Activated CD4-positive, alpha-beta T cell treated with anti-CD3 and anti-CD28 coated beads, Interleukin-2, Interleukin-4, amounts not matched to agents 100 ng/mL and 50 ng/mL, durations not matched to agents 16 hours and 8 hours (primary cell): Measurements from ENCODE around the gene KRT9.
"Not testable (repeated sequence)": the region's sequence is repeated elsewhere in the genome, so short reads cannot be mapped to it uniquely, and the experiment has no call there.

Source experiments
- DNase-seq: peaks from one replicate; pipeline ENCODE4 v3.0.0-alpha.2; 2020; ENCODE audit warnings: low spot score

KRT9 gene

DNA sequence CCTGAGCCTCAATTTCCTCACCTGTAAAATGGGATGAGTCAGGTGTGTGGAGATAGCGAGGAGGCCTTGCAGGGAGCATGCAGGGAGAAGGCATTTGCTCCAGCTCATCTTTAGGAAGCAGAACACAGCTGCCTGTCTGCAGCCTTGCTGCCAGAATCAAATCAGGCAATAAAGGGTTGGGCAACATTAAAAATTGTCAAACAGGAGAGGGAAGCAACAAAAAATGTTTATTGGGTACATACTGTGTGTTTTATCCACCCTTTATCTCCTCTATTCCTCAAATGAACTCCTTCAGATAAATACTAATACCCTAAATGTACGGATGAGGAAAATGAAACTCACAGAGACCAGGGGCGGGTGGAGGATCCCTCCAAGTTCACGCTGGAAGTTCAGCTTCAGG is 28.5 kb upstream of the KRT9 start:
- DNase-seq: no peak

- DNase-seq: no peak
These were observed 27.8 kb upstream of the KRT9 start for GRCh38 chr17:41599680-41600079.

- no peak for DNase-seq
These were observed 23.7 kb upstream of the KRT9 start for GRCh38 chr17:41595585-41595984.

DNA sequence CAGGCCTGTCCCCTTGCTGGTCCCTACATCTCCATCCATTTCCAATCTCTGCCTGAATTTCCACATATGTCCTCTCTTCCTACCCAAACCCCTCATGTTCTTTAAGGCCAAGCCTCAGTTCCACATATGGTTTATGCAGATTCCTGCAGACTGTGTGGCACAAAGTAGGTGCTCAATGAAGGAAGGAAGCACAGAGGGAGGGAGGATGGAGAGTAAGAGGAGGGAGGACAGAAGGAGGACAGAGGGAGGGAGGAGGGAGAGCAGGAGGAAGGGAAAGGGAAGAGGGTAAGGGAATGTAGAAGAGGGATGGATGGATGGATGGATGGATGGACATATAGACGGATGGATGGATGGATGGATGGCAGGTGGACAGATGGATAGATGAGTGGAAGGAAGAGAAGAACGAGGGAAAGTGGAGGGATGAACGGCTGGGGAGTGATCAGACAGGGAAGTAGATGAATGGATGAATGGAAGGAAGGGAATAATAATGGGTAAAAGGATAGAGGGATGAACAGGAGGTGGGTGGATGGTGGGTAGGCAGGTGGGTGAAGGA is 22.6 kb upstream of the KRT9 start:
- no peak for DNase-seq

DNA sequence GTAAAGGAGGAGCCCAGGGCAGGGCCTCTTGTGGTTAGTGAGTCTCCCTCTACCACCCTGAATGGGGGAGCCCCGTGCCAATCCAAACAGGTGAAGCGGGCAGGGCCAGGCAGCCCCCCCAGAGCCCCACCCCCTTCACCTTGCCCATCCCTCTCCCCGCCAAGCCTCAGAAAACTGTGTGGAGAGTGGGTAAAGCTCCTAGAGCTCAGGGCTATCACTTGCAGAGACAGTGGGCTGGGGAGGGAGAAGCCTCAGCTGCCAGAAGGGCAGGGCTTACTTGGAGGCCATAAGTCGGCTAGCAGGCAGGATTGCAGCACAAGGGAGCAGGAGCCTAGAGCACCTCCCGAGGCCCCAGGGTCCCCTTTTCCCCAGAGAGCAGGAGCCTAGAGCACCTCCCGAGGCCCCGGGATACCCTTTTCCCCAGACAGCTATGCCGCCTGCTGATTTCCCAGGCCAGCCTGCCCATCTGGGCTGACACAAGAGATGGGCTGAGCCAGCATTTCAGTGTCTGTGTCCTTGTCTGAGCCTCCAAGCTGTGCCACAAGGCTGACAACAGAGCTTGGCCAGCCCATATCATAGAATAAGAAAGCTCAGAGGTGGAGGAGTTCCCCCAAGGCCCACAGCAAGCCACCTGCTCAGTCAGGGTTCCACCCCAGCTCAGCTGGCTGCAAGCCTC is 21.6 kb upstream of the KRT9 start:
- no peak for DNase-seq

DNA sequence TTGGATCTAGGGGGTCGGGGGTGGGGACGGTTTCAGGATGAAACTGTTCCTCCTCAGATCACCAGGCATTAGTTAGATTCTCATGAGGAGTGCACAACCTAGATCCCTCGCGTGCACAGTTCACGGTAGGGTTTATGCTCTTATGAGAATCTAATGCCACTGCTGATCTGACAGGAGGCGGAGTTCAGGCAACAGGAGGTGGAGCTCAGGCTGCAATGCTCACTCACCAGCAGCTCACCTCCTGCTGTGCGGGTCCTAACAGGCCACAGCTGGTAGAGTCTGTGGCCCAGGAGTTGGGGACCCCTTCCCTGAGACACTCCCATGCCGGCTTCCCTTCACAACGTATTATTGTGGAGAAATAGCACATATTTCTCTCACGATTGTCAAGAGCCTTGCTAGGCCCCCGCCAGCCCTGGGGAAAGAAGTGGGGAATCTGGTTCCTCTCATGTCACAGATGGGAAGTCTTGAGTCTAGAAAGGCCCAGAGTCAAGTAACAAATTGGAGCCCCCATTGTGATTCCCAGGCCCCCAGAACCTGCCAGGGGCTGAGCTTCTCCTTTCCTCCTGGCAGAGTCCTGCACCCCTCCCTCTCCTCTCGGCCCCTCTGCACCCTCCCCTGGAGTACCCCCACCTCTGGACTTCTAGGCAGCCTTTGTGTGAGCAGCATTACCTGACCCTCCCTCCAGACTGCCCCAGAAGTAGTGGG is 20.9 kb upstream of the KRT9 start:
- DNase-seq: no peak

DNA sequence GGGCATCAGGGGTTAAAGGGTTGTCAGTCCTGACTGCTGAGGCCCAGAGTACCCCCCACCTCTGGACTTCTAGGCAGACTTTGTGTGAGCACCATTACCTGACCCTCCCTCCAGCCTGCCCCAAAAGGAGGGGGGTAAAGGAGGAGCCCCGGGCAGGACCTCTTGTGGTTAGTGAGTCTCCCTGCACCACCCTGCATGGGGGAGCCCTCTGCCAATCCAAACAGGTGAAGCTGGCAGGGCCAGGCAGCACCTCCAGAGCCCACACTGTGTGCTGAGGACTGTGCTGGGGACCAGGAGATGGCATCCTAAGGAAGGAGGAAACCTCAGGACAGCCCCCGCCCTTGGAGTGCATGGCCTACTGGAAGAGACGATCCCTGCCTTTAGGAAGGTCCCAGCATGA is 17.4 kb upstream of the KRT9 start:
- DNase-seq: no peak

GRCh38 chr17:41588126-41588810 is 16.4 kb upstream of the KRT9 start:
- DNase-seq: no peak

DNA sequence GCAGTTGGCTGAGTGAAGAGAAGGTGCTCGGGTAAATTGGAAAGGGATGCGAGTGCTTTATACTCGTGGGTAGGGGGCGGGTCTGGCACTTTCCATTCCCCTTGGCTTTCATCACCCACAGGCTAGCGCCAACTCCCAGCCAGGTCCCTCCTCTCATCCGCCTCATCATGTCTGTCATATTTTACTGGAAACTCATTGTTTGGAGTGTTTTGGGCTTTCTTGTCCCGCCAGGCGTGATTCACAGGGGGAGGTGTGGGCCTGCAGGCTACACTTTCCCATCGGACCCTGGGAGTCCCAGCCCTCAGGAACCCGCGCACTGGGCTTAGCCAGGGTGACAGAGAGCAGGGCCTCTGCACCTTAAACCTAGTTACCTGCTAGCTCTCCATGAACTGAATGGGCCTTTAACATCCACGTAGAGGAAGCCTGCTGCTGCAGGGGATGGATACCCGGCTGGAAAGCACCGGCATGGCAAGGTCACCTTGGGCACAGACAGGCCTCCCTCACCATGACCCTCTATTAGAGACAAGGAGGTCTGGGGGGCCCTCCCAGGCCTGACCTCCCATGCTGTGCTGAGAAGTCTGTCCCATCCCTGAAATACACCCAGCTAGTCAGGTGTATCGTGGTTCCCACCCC is 15.1 kb upstream of the KRT9 start, which contains the start of gene KRT14:
Gene KRT14, minus strand, starts transcription at position 33 of the 633 bp plus-strand sequence. CDS start 61 bp downstream, outside the sequence.
- DNase-seq: no peak

GRCh38 chr17:41585301-41586056 is 13.6 kb upstream of the KRT9 start:
- DNase-seq: no peak

GRCh38 chr17:41584331-41584927 is 12.6 kb upstream of the KRT9 start:
- not testable (repeated sequence) for DNase-seq

DNA sequence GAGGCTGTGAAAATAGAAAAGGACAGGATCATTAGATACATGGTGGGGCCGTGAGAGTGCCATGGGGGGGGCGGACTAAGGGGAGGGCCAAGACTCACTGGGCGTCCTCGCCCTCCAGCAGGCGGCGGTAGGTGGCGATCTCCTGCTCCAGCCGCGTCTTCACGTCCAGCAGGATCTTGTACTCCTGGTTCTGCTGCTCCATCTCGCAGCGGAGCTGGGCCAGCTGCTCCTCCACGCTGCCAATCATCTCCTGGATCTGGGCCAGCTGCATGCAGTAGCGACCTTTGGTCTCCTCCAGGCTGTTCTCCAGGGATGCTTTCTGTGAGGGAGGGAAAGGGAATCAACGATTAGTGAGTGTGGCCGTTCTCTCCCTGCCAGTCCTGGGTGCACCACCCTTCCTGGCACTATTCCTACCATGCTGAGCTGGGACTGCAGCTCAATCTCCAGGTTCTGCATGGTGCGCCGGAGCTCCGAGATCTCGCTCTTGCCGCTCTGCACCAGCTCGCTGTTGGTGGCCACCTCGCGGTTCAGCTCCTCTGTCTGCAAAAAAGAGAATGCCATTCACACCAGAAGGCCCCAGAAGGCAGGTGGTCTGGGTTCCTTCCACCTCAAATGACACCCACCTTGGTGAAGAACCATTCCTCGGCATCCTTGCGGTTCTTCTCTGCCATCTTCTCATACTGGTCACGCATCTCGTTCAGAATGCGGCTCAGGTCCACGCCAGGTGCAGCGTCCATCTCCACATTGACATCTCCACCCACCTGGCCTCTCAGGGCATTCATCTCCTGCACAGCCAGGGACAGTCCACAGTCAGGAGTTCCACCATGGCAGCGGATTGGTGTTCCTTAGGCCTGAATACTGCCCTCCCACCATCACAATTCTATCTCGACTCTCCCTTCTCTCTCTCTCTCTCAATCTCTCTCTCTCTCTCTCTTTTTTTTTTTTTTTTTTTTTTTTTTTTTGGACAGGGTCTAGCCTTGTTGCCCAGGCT is 11.6 kb upstream of the KRT9 start:
- DNase-seq: no peak

- DNase-seq: not testable (repeated sequence)
These were observed 10.5 kb upstream of the KRT9 start for GRCh38 chr17:41582061-41582968.

GRCh38 chr17:41581366-41582060 is 9.7 kb upstream of the KRT9 start:
- no peak for DNase-seq

- DNase-seq: no peak
These were observed 9.0 kb upstream of the KRT9 start for GRCh38 chr17:41580687-41581365.

DNA sequence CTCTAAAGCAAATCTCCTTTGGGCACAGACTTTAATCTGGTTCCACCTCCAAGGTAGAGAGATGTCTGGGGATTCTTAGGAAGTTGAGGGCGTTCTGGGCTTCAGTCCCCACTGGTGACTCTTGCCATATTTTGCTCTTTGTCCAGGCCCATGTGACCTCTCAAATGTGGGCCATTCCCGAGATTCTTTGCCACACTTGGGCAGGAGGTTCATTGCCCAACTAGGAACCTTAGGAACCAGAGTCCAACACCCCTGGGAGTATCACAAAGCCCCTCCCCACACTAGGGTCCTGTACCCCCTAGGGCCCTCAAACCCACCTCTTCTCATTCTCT is 8.4 kb upstream of the KRT9 start:
- DNase-seq: no peak

GRCh38 chr17:41579484-41580243 is 7.8 kb upstream of the KRT9 start:
- DNase-seq: peak; percentile 84
